Limb (tissue), 2 donors: ENCODE measurements around the gene OR4K13.

Experiments used
- DNase-seq, 2 donors: peaks; one replicate each; pipeline ENCODE4 v3.0.0-alpha.2; 2016; ENCODE audit errors: extremely low spot score in 2 of 2

Gene OR4K13, protein sequence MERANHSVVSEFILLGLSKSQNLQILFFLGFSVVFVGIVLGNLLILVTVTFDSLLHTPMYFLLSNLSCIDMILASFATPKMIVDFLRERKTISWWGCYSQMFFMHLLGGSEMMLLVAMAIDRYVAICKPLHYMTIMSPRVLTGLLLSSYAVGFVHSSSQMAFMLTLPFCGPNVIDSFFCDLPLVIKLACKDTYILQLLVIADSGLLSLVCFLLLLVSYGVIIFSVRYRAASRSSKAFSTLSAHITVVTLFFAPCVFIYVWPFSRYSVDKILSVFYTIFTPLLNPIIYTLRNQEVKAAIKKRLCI

GRCh38 chr14:20035938-20036337, at the start of gene OR4K13:
Gene OR4K13, minus strand, starts transcription at chr14:20036038. Its CDS starts 1,280 bp downstream, at chr14:20034758.
- no peak for DNase-seq

DNA sequence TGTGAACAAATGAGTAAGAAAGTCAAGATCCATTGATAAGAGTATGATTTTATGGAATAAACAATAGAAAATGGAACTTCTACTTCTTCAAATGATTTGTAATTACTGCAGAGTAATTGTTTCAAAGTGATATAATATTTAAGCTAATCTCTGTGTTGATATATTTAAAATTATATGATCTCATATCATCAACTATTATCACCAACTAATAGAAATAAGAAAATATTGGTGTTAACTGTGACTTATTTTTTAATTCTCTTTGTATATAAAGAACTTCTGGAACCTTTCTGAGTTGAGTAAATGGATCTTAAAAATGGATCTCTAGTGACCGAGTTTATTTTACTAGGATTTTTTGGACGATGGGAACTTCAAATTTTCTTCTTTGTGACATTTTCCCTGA, 23.9 kb upstream of the OR4K13 start, which contains the start of gene OR4L1:
Gene OR4L1, plus strand, starts transcription at position 301 of the 400 bp plus-strand sequence. Its CDS starts 0 bp downstream, at position 301.
- DNase-seq = no peak

- DNase-seq = no peak
Observed at GRCh38 chr14:20048202-20048601, 12.4 kb upstream of the OR4K13 start.

DNA sequence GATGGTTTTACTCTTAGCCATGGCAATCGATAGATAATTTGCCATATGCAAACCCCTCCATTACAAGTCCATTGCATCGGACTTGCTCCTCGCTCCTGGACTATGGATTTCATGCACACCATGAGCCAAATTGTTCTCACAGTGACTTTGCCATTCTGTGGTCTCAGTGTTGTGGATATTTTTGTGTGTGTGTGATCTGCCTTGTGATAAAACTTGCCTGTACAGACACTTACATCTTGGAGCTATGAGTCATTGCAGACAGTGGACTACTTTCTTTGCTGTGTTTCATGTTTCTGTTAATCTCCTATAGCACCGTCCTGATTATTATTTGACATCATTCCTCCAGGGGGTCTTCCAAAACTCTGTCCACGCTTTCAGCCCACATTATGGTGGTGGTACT, 8.4 kb upstream of the OR4K13 start:
- DNase-seq = no peak

GRCh38 chr14:20035449-20035848, 389 bp downstream of the OR4K13 start:
- no peak for DNase-seq

DNA sequence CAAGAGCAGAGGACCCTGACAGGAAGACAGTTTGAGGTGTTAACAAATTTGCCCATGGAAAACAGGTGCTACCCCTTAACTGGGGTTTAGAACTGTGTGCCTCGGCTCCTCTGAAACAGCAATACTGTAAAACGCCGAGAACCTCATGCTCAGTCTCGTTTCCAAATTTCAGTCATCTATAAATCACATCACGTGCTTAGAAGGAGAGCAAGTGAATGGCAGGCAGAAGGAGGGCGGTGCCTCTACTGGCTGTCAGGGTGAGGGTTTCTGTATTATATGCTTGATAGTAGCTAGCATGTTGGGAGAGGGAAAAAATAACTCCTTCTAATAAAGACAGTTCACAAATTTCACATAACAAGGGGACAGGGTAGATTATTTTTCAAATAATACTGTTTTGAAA, 4.8 kb downstream of the OR4K13 start:
- DNase-seq = no peak

GRCh38 chr14:20019257-20019865, 16.5 kb downstream of the OR4K13 start, which contains the start of gene OR4K14:
Gene OR4K14, minus strand, starts transcription at chr14:20019307. Its CDS starts 4,114 bp downstream, at chr14:20015193.
- DNase-seq = no peak

- no peak for DNase-seq
Observed at GRCh38 chr14:20008156-20008555, 27.7 kb downstream of the OR4K13 start.

DNA sequence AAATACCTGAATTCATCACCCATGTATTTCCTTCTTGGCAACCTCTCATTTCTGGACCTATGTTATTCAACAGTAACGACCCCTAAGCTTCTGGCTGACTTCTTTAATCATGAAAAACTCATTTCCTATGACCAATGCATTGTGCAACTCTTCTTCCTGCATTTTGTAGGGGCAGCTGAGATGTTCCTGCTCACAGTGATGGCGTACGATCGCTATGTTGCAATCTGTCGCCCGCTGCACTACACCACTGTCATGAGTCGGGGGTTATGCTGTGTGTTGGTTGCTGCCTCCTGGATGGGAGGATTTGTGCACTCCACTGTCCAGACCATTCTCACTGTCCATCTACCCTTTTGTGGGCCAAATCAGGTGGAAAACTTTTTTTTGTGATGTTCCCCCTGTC, 33.5 kb downstream of the OR4K13 start:
- no peak for DNase-seq

DNA sequence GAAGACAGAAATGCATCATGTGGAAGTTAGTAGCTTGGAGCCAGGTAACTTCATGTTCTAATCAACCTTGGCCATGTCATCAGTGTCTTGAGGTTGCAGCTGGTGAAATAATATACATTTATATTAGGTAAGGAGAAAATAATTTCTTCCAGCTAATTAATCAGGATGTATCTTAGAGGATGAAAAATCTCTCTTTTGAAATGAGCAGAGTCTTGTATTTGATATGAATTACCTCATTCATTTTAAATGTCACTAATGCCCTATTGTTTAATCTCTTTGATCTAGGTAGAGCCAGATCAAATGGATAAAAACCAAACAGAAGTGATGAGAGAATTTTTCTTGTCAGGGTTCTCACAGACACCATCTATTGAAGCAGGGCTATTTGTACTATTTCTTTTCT, 34.0 kb downstream of the OR4K13 start, which contains the start of gene OR4Q2:
Gene OR4Q2, plus strand, starts transcription at position 301 of the 400 bp plus-strand sequence.
- no peak for DNase-seq

GRCh38 chr14:19993438-19993837, 42.4 kb downstream of the OR4K13 start:
- no peak for DNase-seq
